ENCODE data around the gene ZNF618. TPM values are rescaled to one million over a fixed set of nuclear protein-coding genes. Genes with fewer than 3 reads are reported as not detected.

The ZNF618 gene
- total RNA-seq, 1 donor from 2014 or later: 7.4 TPM

DNA sequence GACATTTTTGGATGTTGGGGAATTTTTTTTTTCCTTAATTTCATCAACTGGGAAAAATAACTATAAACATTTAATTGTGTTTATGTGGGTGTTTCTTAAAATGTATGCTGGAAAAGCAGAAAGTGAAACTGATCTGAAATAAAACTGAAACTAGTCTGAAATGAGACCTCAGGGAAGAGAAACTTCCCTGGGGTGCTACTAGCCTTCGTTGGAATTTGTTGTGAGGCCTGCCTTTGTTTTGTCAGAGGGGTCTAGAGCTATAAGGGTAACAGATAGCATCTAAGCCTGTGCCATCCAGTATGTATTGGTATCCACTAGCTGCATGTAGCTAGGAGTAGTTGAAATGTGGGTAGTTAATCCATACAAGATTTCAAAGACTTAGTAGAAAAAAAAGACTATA, 10.4 kb downstream of the ZNF618 start:
- H3K9me3 ChIP-seq: no peaks in the 10 kb centered on the region
- peak overlapping the region; percentile 53 for H3K27ac ChIP-seq
- H3K36me3 ChIP-seq: peaks cover 0 to 9% of the 10 kb centered on the region in 2 donors
- H3K27me3 ChIP-seq: no peaks in the 10 kb centered on the region
- DNase-seq (ENCODE audit: extremely low spot score in 2 of 2): peak in 1 of 2 donors; percentile 37
- TF ChIP-seq POLR2AphosphoS5 (IDR thresholded peaks at IDR 0.05; ENCODE audit: insufficient read depth in 1 of 2, low read depth in 1 of 2): no peak
- TF ChIP-seq POLR2A (IDR thresholded peaks at IDR 0.05): no peak
- TF ChIP-seq CTCF (IDR thresholded peaks at IDR 0.05): no peak
- intact Hi-C loops (cut with DNase I): no loop called here
- peak overlapping the region; percentile 5 to 9 for H3K4me3 ChIP-seq
- H3K4me1 ChIP-seq: peaks cover 60% of the 10 kb centered on the region

DNA sequence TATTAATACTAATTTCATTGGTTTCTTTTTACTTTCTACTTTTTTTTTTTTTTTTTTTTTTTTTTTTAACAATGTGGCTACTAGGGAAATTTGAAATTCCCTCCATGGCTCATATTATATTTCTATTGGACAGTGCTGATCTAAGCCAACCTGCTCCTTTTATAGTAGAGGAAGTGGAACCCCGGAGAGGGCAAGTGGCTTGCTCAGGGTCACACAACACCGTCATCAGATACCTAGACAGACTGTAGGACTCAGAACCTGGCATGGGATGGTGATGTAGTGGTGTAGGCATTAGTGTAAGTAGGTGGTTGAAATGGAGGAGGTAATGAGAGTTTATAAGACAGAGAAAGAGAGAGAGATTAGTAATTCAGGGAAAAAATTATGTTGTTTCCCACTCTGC, 10.8 kb downstream of the ZNF618 start:
- TF ChIP-seq POLR2A (IDR thresholded peaks at IDR 0.05) (no peak), CTCF (IDR thresholded peaks at IDR 0.05) (no peak), POLR2AphosphoS5 (IDR thresholded peaks at IDR 0.05; ENCODE audit: insufficient read depth in 1 of 2, low read depth in 1 of 2) (no peak)
- Histone ChIP-seq H3K9me3 (no peaks in the 10 kb centered on the region), H3K27ac (no peak overlapping the region), H3K27me3 (no peaks in the 10 kb centered on the region), H3K4me3 (no peak overlapping the region), H3K36me3 (peaks cover 0 to 9% of the 10 kb centered on the region in 2 donors), H3K4me1 (peaks cover 56% of the 10 kb centered on the region)
- DNase-seq (ENCODE audit: extremely low spot score in 2 of 2): peak in 1 of 2 donors; percentile 40
- intact Hi-C loops (cut with DNase I): no loop called here

GRCh38 chr9:113887436-113887835, 11.3 kb downstream of the ZNF618 start:
- no peaks in the 10 kb centered on the region for H3K9me3 ChIP-seq
- H3K36me3 ChIP-seq: peaks cover 0 to 9% of the 10 kb centered on the region in 2 donors
- H3K4me1 ChIP-seq: peaks cover 53% of the 10 kb centered on the region
- H3K27me3 ChIP-seq: no peaks in the 10 kb centered on the region
- intact Hi-C loops (cut with DNase I): no loop called here
- no peak overlapping the region for H3K27ac ChIP-seq
- H3K4me3 ChIP-seq: no peak overlapping the region
- peak in 1 of 2 donors; percentile 60 for DNase-seq (ENCODE audit: extremely low spot score in 2 of 2)
- TF ChIP-seq CTCF (IDR thresholded peaks at IDR 0.05) (no peak), POLR2AphosphoS5 (IDR thresholded peaks at IDR 0.05; ENCODE audit: insufficient read depth in 1 of 2, low read depth in 1 of 2) (no peak), POLR2A (IDR thresholded peaks at IDR 0.05) (no peak)

- peaks cover 0 to 9% of the 10 kb centered on the region in 2 donors for H3K36me3 ChIP-seq
- TF ChIP-seq CTCF (IDR thresholded peaks at IDR 0.05): no peak
- no peak for TF ChIP-seq POLR2A (IDR thresholded peaks at IDR 0.05)
- no peak for TF ChIP-seq POLR2AphosphoS5 (IDR thresholded peaks at IDR 0.05; ENCODE audit: insufficient read depth in 1 of 2, low read depth in 1 of 2)
- H3K4me1 ChIP-seq: peaks cover 53% of the 10 kb centered on the region
- DNase-seq (ENCODE audit: extremely low spot score in 2 of 2): peak in 1 of 2 donors; percentile 52
- H3K9me3 ChIP-seq: no peaks in the 10 kb centered on the region
- H3K27me3 ChIP-seq: no peaks in the 10 kb centered on the region
- H3K4me3 ChIP-seq: no peak overlapping the region
- no peak overlapping the region for H3K27ac ChIP-seq
- intact Hi-C loops (cut with DNase I): no loop called here
Observed at GRCh38 chr9:113888336-113888735, 12.2 kb downstream of the ZNF618 start.

- no peak overlapping the region for H3K27ac ChIP-seq
- no peak for DNase-seq (ENCODE audit: extremely low spot score in 2 of 2)
- intact Hi-C loops (cut with DNase I): no loop called here
- H3K36me3 ChIP-seq: peaks cover 0 to 9% of the 10 kb centered on the region in 2 donors
- no peaks in the 10 kb centered on the region for H3K9me3 ChIP-seq
- H3K27me3 ChIP-seq: no peaks in the 10 kb centered on the region
- peaks cover 50% of the 10 kb centered on the region for H3K4me1 ChIP-seq
- TF ChIP-seq CTCF (IDR thresholded peaks at IDR 0.05) (no peak), POLR2A (IDR thresholded peaks at IDR 0.05) (no peak), POLR2AphosphoS5 (IDR thresholded peaks at IDR 0.05; ENCODE audit: insufficient read depth in 1 of 2, low read depth in 1 of 2) (no peak)
- no peak overlapping the region for H3K4me3 ChIP-seq
Observed at GRCh38 chr9:113888976-113889375, 12.9 kb downstream of the ZNF618 start.

All from vagina (tissue), 2 donors.